GM10847 (cell line): Measurements from ENCODE around the gene PIK3R1.

Experiments used
- POLR2A ChIP-seq: IDR thresholded peaks from 2 replicates; pipeline ENCODE4 v1.6.1; 2011; ENCODE audit not compliant: insufficient read length; ENCODE audit errors: extremely low read depth

The PIK3R1 gene

GRCh38 chr5:68266457-68266856 is 50.9 kb downstream of the PIK3R1 start:
- no peak for TF ChIP-seq POLR2A

DNA sequence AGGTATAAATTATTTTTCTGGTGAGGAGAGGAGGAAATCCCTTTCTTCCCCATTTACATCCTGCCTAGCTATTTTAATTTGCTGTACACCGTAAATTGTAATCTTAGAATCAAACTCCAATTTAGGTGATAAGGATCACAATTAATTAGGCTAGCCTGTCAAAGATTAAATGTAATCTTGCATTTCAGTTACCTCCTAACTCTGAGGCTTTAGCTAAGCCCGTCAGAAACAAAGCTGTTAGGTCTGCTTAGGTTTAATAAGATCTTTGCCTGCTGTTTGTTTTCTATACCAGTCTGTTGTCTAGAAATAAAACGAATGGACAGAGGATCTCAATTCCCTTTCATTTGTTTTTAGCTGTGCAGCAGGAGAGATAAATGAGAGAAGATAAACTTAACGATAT is 51.5 kb downstream of the PIK3R1 start:
- no peak for TF ChIP-seq POLR2A

DNA sequence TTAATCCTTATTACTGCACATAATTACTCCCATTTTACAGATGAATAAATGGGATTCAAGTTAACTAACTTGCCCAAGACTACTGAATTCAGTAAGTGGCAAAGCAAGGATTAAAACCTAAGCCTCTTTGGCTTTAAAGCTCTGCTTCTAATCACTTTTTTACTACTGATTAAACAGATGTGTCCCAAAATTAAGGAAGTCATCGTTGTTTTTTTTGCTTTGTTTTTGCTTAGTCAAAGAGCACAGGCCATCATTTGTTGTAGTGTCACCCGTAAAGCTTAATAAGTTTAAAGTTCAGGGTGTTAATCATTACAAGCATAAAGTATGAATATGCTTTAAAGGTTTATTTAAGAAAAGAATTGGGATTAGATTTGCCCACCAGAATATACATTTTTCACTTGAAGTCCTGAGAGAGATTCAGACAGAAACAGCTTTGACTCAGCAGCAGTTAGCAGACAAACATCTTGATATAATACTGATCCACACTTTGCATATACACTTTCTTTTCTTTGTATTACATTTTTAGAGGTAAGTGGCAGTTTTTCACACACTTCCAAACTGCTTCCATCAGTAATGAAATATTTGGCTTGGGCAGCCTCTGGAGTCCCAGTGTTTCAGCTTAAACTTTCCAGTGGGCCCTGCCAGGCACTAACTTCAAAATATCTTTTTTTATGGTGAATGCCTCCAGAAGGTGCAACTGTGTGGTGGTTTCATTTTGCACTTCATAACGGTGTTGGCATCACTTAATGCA is 52.7 kb downstream of the PIK3R1 start:
- no peak for TF ChIP-seq POLR2A

DNA sequence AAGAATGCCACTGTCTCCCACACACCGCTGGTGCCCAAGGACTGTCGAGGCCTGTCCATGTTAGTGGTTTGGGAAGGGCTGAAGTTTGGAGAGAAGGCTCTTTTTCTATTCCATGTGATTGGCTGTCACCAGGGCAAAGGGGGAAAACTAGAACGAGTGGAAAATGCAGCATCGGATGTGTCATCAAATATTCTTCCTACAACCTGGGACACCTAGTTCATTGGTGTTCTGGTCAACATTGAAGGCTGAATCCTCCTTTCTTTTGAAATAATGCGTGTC is 53.2 kb downstream of the PIK3R1 start:
- no peak for TF ChIP-seq POLR2A

DNA sequence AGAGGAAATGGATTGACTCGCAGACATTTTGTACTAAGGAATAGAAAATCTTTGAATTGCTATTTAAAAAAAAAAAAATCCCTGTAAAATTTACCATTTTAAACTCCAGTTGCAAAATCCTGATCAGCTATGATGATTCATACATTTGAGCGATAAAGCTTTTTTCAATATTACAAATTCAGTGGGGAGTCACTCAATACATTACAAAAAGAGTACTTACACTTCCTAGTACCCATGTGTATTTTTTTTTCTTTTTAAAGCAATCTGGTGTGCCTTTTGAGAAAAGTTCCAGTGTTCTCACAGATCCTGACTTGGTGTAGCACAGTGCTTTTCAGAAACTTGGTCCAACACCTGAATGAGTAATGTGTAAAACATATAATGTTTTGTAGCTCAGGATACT is 54.3 kb downstream of the PIK3R1 start:
- no peak for TF ChIP-seq POLR2A

- no peak for TF ChIP-seq POLR2A
These were observed 54.9 kb downstream of the PIK3R1 start for GRCh38 chr5:68270399-68270975.

- no peak for TF ChIP-seq POLR2A
These were observed 55.6 kb downstream of the PIK3R1 start for GRCh38 chr5:68271124-68271523.

GRCh38 chr5:68272289-68272688 is 56.7 kb downstream of the PIK3R1 start:
- TF ChIP-seq POLR2A, result no peak

DNA sequence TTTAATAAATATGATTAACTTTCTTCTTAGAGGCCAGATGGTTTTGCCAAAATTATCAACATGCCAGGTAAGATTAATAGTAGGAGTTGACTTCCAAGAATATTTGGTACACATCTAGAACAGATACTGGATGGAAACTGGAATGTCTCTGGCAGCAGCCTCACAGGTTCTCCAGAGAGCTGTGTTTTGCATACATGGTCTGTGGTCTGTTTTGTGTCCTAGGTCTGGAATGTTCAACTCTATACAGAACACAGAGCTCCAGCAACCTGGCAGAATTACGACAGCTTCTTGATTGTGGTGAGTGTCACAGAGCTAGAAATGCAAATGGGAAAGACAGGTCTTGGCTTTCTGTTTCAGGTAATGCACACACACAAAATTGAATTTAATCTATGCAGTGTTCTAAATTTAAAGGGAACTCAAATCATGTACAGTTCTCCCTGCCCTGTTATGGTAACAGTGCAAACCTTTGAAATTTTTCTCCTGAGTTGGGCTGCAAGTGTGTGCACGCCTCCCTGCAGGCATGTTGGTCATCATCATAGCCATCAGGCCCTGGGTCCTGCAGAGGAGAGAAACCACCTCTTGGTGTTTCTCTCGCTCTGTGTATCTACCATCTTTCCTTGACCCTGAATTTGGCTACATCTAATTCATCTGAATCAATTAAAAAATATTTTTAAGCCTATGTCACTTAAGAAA is 58.3 kb downstream of the PIK3R1 start:
- no peak for TF ChIP-seq POLR2A

DNA sequence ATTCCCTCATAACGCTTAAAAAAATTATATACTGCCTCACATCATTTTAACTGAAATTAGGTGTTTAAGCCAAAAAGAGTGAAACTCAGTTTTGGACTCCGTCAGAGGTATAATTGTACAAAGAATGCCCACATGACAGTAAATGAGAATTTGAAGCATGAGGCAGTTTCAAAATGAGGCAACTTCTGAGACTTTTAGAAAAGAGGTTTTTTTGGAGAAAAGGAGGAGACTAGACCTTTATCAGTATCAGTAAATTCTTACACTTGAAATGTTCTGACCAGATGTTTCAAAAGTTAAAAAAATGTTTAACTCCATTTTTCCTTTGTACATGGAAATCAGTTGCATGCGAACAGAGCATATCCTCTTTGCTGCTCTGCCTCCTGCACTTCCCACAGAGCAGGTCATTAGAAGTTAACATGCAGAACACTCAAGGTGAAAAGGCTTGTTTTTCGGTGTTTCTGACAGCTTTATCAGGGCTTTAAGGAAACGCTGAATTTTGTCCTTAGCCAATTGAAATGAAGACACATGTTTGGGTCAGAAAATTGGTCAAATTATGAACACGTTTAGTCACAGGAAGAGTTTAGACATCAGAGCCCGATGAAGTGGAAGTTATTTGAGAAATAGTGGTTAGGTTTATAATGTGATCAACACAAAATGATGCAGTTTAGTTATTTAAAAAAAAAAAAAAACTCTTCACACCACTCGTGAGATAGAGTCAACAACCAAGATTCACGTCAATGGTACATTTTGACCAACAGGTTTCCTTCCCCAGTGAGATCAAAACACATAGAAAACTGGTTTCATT is 59.5 kb downstream of the PIK3R1 start:
- no peak for TF ChIP-seq POLR2A

- no peak for TF ChIP-seq POLR2A
These were observed 61.2 kb downstream of the PIK3R1 start for GRCh38 chr5:68276740-68277139.

DNA sequence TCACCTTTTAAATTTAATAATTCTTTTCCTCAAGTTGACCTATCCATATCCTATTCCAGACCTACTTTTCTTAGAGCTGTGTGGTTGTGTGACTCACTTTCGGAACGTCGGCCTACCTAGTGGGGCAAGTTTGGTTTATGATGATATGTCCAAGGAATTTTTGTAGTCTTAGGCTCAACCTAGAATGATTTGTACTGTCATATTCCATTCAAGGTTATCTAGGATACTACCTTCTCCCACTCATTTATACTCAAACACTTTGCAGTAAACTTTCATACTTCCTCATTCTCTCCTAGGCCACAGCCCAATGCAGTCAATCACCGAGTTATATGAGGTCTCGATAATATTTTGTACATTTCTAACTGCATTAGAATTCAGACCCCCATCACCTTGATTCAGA is 61.9 kb downstream of the PIK3R1 start:
- no peak for TF ChIP-seq POLR2A

DNA sequence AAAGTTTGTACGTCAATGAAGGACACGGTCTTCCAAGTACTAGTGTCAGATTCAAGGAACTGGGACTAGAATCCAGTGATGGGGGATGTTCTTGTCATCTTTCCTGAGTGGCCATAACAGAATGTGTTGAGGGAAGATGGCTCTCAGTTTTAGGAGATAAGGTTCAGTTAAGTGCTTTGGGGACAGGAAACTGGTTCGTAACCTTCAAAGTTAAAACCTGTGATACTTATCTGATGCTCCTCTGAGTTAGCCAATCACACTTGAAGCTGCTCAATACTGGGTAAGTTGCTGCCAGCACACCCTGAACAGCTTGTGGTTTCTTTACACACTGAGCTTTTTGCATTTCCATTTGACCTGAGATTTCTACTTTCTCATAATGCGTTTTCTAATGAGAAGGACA is 64.4 kb downstream of the PIK3R1 start:
- no peak for TF ChIP-seq POLR2A

DNA sequence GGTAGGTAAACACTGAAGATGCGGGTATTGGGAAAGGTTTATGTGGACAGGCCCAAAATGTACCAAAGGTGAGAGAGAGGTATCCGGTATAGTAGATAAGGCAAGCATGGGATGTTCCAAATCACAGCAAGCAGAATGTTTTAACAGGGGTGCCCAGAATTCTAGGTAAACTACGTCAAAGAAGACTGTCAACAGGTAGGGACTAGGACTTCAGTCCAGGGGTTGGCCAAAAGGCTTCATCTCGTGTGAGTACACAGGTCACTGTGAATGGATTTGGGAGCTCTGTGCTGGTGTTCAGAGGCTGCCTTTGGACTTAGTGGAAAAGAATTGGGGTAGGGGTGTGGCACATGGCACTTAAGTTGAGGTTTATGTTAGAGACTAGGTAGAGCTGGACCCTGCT is 66.4 kb downstream of the PIK3R1 start:
- TF ChIP-seq POLR2A, result no peak

GRCh38 chr5:68283766-68284165 is 68.2 kb downstream of the PIK3R1 start:
- no peak for TF ChIP-seq POLR2A
